Right lobe of liver (tissue), 4 donors: ENCODE results near the gene STMN3.

Source experiments
- POLR2A ChIP-seq: fragments of 450-650 bp; IDR thresholded peaks from one replicate; pipeline ENCODE4 v1.6.1; 2017; ENCODE audit warnings: antibody characterized with exemption, mild to moderate bottlenecking
- TF ChIP-seq, protein P1 (sequence below), 4 donors: fragments of 200-600 bp in 3 of 4; fragments of 450-650 bp in 1 of 4; IDR thresholded peaks; one replicate each; pipeline versions ENCODE4 v1.5.1 to v1.8.0; 2016 to 2022; ENCODE audit warnings: antibody characterized with exemption in 4 of 4, mild to moderate bottlenecking in 2 of 4
- donor health status: DM: no; HTN: no; CAD: no.
- donor health status: DM: no; HTN: no; CAD: no.
- donor health status: DM: no; HTN: yes; CAD: no.

GRCh38 chr20:63686094-63686491 lies 32.9 kb upstream of the STMN3 start:
- no peak for TF ChIP-seq POLR2A
- TF ChIP-seq, protein P1, sequence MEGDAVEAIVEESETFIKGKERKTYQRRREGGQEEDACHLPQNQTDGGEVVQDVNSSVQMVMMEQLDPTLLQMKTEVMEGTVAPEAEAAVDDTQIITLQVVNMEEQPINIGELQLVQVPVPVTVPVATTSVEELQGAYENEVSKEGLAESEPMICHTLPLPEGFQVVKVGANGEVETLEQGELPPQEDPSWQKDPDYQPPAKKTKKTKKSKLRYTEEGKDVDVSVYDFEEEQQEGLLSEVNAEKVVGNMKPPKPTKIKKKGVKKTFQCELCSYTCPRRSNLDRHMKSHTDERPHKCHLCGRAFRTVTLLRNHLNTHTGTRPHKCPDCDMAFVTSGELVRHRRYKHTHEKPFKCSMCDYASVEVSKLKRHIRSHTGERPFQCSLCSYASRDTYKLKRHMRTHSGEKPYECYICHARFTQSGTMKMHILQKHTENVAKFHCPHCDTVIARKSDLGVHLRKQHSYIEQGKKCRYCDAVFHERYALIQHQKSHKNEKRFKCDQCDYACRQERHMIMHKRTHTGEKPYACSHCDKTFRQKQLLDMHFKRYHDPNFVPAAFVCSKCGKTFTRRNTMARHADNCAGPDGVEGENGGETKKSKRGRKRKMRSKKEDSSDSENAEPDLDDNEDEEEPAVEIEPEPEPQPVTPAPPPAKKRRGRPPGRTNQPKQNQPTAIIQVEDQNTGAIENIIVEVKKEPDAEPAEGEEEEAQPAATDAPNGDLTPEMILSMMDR (IDR thresholded peaks at IDR 0.05), result no peak
